ENCODE measurements around the gene FGB. TPM values are rescaled to one million over a fixed set of nuclear protein-coding genes. Genes with fewer than 3 reads are reported as not detected.

Gene FGB
- total and polyA plus RNA-seq, 2 experiments from 2014 or later: 0.48 to 0.99 TPM

- Histone ChIP-seq H3K4me3 (no peak overlapping the region), H3K27ac (no peak overlapping the region), H3K9me3 (ENCODE audit: low read depth) (no peaks in the 10 kb centered on the region), H3K4me1 (ENCODE audit: low read depth) (no peaks in the 10 kb centered on the region), H3K36me3 (no peaks in the 10 kb centered on the region), H3K27me3 (no peaks in the 10 kb centered on the region)
- TF ChIP-seq CTCF (IDR thresholded peaks at IDR 0.05; ENCODE audit: low read depth, low read length): no peak
- DNase-seq (ENCODE audit: low read depth in 1 of 2, low spot score in 1 of 2): no peak
These were observed 44.2 kb downstream of the FGB start for GRCh38 chr4:154606728-154607723.

DNA sequence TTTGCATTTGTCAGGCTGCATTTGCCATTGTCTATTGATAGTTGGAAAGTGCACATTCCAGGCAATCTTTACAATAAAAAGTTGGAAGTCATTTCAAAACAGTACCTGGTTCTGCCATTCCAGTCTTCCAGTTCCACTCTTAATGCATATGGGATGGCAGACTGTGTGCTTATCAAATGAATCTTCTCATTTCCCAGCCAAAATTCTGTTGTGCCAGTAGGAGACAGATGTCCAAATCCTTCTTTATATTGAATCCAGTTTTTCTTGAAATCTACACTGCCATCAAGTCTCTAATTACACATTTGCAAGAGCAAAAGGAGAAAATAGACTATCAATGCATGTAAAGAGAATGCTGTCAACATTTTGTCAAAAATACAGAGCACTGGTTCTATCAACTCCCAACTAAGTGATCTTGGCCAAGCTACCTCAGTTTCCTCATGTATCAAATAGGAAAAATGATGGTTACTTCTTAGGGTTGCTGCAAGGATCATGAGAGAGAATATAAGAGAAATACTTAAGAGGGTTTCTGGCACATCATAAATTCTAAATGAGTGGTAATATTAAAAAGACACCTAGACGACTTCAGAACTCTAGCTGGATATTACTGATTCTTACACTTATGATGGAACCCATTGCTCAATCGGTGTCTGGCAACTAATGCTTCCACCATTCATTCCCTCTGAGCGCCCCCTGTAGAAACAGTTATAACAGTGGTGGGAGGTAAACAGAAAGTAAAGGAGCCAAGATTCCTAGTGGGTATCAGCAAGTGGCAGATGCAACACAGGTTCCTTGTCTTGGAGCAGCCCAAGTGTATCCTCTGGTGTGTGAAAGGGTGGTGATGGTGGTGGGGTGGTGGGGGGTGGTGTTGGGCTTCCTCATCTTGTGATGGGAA lies 45.8 kb downstream of the FGB start:
- Histone ChIP-seq H3K36me3 (no peaks in the 10 kb centered on the region), H3K27ac (no peak overlapping the region), H3K27me3 (no peaks in the 10 kb centered on the region), H3K4me3 (no peak overlapping the region), H3K4me1 (ENCODE audit: low read depth) (no peaks in the 10 kb centered on the region), H3K9me3 (ENCODE audit: low read depth) (no peaks in the 10 kb centered on the region)
- DNase-seq (ENCODE audit: low read depth in 1 of 2, low spot score in 1 of 2): no peak
- TF ChIP-seq CTCF (IDR thresholded peaks at IDR 0.05; ENCODE audit: low read depth, low read length): no peak

DNA sequence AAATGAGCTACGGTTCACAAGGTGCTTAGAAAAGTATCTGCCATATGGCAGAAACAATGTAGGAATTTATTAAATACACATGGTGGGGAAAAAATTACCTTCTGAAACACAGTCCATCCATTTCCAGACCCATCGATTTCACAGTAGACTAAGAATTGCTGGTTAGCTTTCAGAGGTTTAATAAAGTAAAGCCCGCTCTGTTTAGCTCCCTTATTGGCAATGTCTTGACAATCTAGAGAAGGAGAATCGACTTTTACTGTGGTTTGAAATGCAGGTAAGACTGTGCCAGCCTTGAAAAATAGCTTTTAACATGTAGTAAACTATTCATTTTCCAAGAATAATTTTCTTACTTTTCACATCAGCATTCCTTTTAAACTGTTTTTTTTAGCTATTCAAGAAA lies 46.7 kb downstream of the FGB start:
- no peak overlapping the region for H3K4me3 ChIP-seq
- no peaks in the 10 kb centered on the region for H3K36me3 ChIP-seq
- no peak overlapping the region for H3K27ac ChIP-seq
- DNase-seq (ENCODE audit: low read depth in 1 of 2, low spot score in 1 of 2): no peak
- no peaks in the 10 kb centered on the region for H3K27me3 ChIP-seq
- no peaks in the 10 kb centered on the region for H3K9me3 ChIP-seq (ENCODE audit: low read depth)
- H3K4me1 ChIP-seq (ENCODE audit: low read depth): no peaks in the 10 kb centered on the region
- TF ChIP-seq CTCF (IDR thresholded peaks at IDR 0.05; ENCODE audit: low read depth, low read length): no peak

DNA sequence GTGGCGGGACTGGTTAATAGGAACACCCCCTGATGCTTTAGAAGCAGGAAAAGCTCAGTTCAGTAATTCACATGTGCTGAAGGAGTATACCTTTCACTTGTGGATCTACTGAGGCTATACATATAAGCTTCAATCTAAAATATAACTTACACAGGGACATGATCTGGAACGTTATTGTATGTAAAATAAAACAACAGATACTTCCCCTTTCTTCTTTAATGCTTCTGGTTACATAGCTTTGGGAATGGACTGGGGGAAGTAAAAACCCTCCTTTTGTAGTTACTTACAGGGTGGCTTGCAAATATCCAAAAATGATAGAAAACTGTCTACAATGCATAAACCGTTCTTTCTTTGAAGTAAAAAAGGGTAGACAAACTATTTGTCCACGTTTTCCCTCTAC lies 47.8 kb downstream of the FGB start:
- H3K36me3 ChIP-seq: no peaks in the 10 kb centered on the region
- no peak for DNase-seq (ENCODE audit: low read depth in 1 of 2, low spot score in 1 of 2)
- TF ChIP-seq CTCF (IDR thresholded peaks at IDR 0.05; ENCODE audit: low read depth, low read length): no peak
- H3K9me3 ChIP-seq (ENCODE audit: low read depth): no peaks in the 10 kb centered on the region
- H3K27me3 ChIP-seq: no peaks in the 10 kb centered on the region
- no peak overlapping the region for H3K27ac ChIP-seq
- no peak overlapping the region for H3K4me3 ChIP-seq
- H3K4me1 ChIP-seq (ENCODE audit: low read depth): no peaks in the 10 kb centered on the region

- no peak overlapping the region for H3K4me3 ChIP-seq
- TF ChIP-seq CTCF (IDR thresholded peaks at IDR 0.05; ENCODE audit: low read depth, low read length): no peak
These were observed 49.0 kb downstream of the FGB start for GRCh38 chr4:154611833-154612232.

More at GRCh38 chr4:154611833-154612232, 49.0 kb downstream of the FGB start:
- no peaks in the 10 kb centered on the region for H3K9me3 ChIP-seq (ENCODE audit: low read depth)
- H3K36me3 ChIP-seq: no peaks in the 10 kb centered on the region
- no peak overlapping the region for H3K27ac ChIP-seq
- no peaks in the 10 kb centered on the region for H3K27me3 ChIP-seq
- H3K4me1 ChIP-seq (ENCODE audit: low read depth): no peaks in the 10 kb centered on the region
- DNase-seq (ENCODE audit: low read depth in 1 of 2, low spot score in 1 of 2): no peak
